GM23338 (cell line): ENCODE data around the gene EPHB2. TPM values are rescaled to one million over a fixed set of nuclear protein-coding genes. Genes with fewer than 3 reads are reported as not detected.

Experiments used
- ATAC-seq: fragments of 200-7000 bp; cut with Tn5 transposase; 3 replicates; pipeline ENCODE4 v1.9.1; 2020
- DNase-seq: peaks from one replicate; pipeline ENCODE4 v3.0.0-alpha.2; 2015; ENCODE audit warnings: low spot score
- H2AFZ ChIP-seq: fragments of 200-600 bp; sonication (generic); 2 replicates; pipeline ENCODE4 v1.8.0; 2016; ENCODE audit warnings: antibody characterized with exemption, mild to moderate bottlenecking, moderate library complexity
- H3F3A ChIP-seq: fragments of 200-600 bp; sonication (generic); replicated peaks from 2 replicates; pipeline ENCODE4 v1.8.0; 2017; ENCODE audit warnings: antibody characterized with exemption, mixed run types, low read depth
- H3K27ac ChIP-seq: fragments of 200-600 bp; sonication (generic); 2 replicates; pipeline ENCODE4 v1.6.1; 2016; ENCODE audit warnings: low read depth
- H3K27me3 ChIP-seq: fragments of 200-600 bp; sonication (generic); 2 replicates; pipeline ENCODE4 v1.8.0; 2016; ENCODE audit warnings: mild to moderate bottlenecking, mixed run types, moderate library complexity; ENCODE audit not compliant: insufficient read depth
- H3K36me3 ChIP-seq: fragments of 200-600 bp; sonication (generic); 2 replicates; pipeline ENCODE4 v1.8.0; 2016; ENCODE audit warnings: mild to moderate bottlenecking; ENCODE audit not compliant: insufficient read depth
- H3K4me1 ChIP-seq: fragments of 200-600 bp; sonication (generic); 2 replicates; pipeline ENCODE4 v1.8.0; 2016; ENCODE audit warnings: mild to moderate bottlenecking, moderate library complexity; ENCODE audit not compliant: insufficient read depth
- H3K4me2 ChIP-seq: fragments of 200-600 bp; sonication (generic); 2 replicates; pipeline ENCODE4 v1.7.1; 2017; ENCODE audit warnings: mixed run types
- H3K4me3 ChIP-seq: fragments of 200-600 bp; sonication (generic); 2 replicates; pipeline ENCODE4 v1.6.1; 2016; ENCODE audit warnings: mixed run types
- H3K79me2 ChIP-seq: fragments of 200-600 bp; sonication (generic); replicated peaks from 2 replicates; pipeline ENCODE4 v1.8.0; 2017; ENCODE audit warnings: mild to moderate bottlenecking; ENCODE audit not compliant: insufficient read depth
- H3K9me2 ChIP-seq: fragments of 200-600 bp; sonication (generic); 2 replicates; pipeline ENCODE4 v1.8.0; 2017; ENCODE audit not compliant: insufficient read depth
- H4K20me1 ChIP-seq: fragments of 200-600 bp; sonication (generic); replicated peaks from 2 replicates; pipeline ENCODE4 v1.8.0; 2017; ENCODE audit warnings: mild to moderate bottlenecking; ENCODE audit not compliant: insufficient read depth
- H3K27ac Mint-ChIP-seq: 2 replicates; pipeline ENCODE4 v1.8.0; 2020; ENCODE audit warnings: inconsistent platforms, mild to moderate bottlenecking, moderate library complexity, mixed read lengths
- H3K27me3 Mint-ChIP-seq: 3 replicates; pipeline ENCODE4 v1.8.0; 2022; ENCODE audit warnings: low read depth, mild to moderate bottlenecking, moderate library complexity, mixed read lengths, inconsistent platforms; ENCODE audit not compliant: insufficient read depth, poor library complexity
- H3K36me3 Mint-ChIP-seq: 3 replicates; pipeline ENCODE4 v1.8.0; 2021; ENCODE audit warnings: low read depth, mild to moderate bottlenecking, inconsistent platforms, moderate library complexity, mixed read lengths
- H3K4me1 Mint-ChIP-seq: 3 replicates; pipeline ENCODE4 v1.8.0; 2020; ENCODE audit warnings: mild to moderate bottlenecking, inconsistent platforms, mixed read lengths
- H3K4me3 Mint-ChIP-seq: 3 replicates; pipeline ENCODE4 v1.8.0; 2021; ENCODE audit warnings: moderate library complexity, mild to moderate bottlenecking, inconsistent platforms, mixed read lengths
- H3K9me3 Mint-ChIP-seq: 3 replicates; pipeline ENCODE4 v1.8.0; 2020; ENCODE audit warnings: moderate library complexity, mild to moderate bottlenecking, inconsistent platforms, mixed read lengths
- CREB1 ChIP-seq: fragments of 250-450 bp; sonication (Bioruptor Pico); IDR thresholded peaks from 2 replicates; pipeline ENCODE4 v1.5.0; 2020; ENCODE audit warnings: low read depth, mild to moderate bottlenecking, moderate library complexity
- CTCF ChIP-seq, 2 experiments: fragments of 200-600 bp in 1 of 2; sonication (generic) in 1 of 2; conservative IDR thresholded peaks; 2 replicates each; pipeline versions ENCODE4 v1.5.1 to v1.6.1; 2016 to 2017; ENCODE audit warnings: antibody characterized with exemption in 2 of 2, low read depth in 2 of 2, mild to moderate bottlenecking in 2 of 2, moderate library complexity in 1 of 2
- ETS1 ChIP-seq: IDR thresholded peaks from 2 replicates; pipeline ENCODE4 v1.6.1; 2016; ENCODE audit warnings: antibody characterized with exemption
- EZH2phosphoT487 ChIP-seq: fragments of 200-600 bp; sonication (generic); IDR thresholded peaks from one replicate; pipeline ENCODE4 v1.8.1; 2018; ENCODE audit warnings: antibody characterized with exemption; ENCODE audit not compliant: unreplicated experiment
- JUNB ChIP-seq: IDR thresholded peaks from one replicate; pipeline ENCODE4 v1.6.1; 2016; ENCODE audit warnings: antibody characterized with exemption; ENCODE audit not compliant: unreplicated experiment
- NANOG ChIP-seq: IDR thresholded peaks from 2 replicates; pipeline ENCODE4 v1.6.1; 2016; ENCODE audit warnings: antibody characterized with exemption, borderline replicate concordance
- REST ChIP-seq: IDR thresholded peaks from one replicate; pipeline ENCODE4 v1.6.1; 2018; ENCODE audit warnings: antibody characterized with exemption; ENCODE audit not compliant: unreplicated experiment
- STAT1 ChIP-seq: IDR thresholded peaks from one replicate; pipeline ENCODE4 v1.6.1; 2016; ENCODE audit warnings: antibody characterized with exemption; ENCODE audit not compliant: unreplicated experiment
- ZNF114 ChIP-seq: fragments of 250-450 bp; sonication (Bioruptor Pico); IDR thresholded peaks from 2 replicates; pipeline ENCODE4 v1.5.0; 2020; ENCODE audit warnings: mild to moderate bottlenecking, moderate library complexity
- ZNF331 ChIP-seq: fragments of 250-450 bp; sonication (Bioruptor Pico); IDR thresholded peaks from 2 replicates; pipeline ENCODE4 v1.5.0; 2020; ENCODE audit warnings: low read depth, mild to moderate bottlenecking, moderate library complexity
- ZNF462 ChIP-seq: fragments of 250-450 bp; sonication (Bioruptor Pico); IDR thresholded peaks from 2 replicates; pipeline ENCODE4 v1.5.0; 2020; ENCODE audit warnings: mild to moderate bottlenecking, moderate library complexity
- polyA plus RNA-seq: library from polyadenylated mRNA; unstranded; fragments of >200 nt; fragmentation: Nextera tagmentation; extraction: Ambion mirVana; gene quantifications from 2 replicates; pipeline ENCODE4 v1.2.1, GENCODE V29; 2016
- total RNA-seq: library from RNA; depleted of rRNA; stranded (reverse); fragments of >200 nt; shearing (Covaris generic); gene quantifications from 2 replicates; pipeline ENCODE4 v1.2.3, GENCODE V29; 2014

Gene EPHB2
- total and polyA plus RNA-seq, 2 experiments from 2014 or later = 4.1 to 20.1 TPM

- TF ChIP-seq JUNB (no peak), ZNF331 (CRISPR knock-in tag) (no peak), STAT1 (no peak), ETS1 (no peak), REST (no peak), ZNF114 (CRISPR knock-in tag) (no peak), NANOG (no peak)
Measured at GRCh38 chr1:22877980-22878379, 167.3 kb downstream of the EPHB2 start (continued).

GRCh38 chr1:22878626-22879025, 168.0 kb downstream of the EPHB2 start:
- Mint-ChIP-seq H3K4me1 (peaks cover 7% of the 10 kb centered on the region), H3K4me3 (no peak overlapping the region), H3K9me3 (no peaks in the 10 kb centered on the region), H3K27me3 (peaks cover 9% of the 10 kb centered on the region), H3K36me3 (no peaks in the 10 kb centered on the region), H3K27ac (no peak overlapping the region)
- Histone ChIP-seq H2AFZ (no peak overlapping the region), H3F3A (no peaks in the 10 kb centered on the region), H3K27ac (no peak overlapping the region), H3K4me1 (0 out of 2 replicates have a peak, but pooled peaks cover 2% of the 10 kb centered on the region), H3K4me3 (no peak overlapping the region), H3K9me2 (no peaks in the 10 kb centered on the region), H3K4me2 (no peak overlapping the region), H3K79me2 (no peaks in the 10 kb centered on the region), H4K20me1 (no peaks in the 10 kb centered on the region), H3K36me3 (no peaks in the 10 kb centered on the region), H3K27me3 (no peaks in the 10 kb centered on the region)
- no peak for DNase-seq
- no peak for ATAC-seq
- no peak for TF ChIP-seq EZH2phosphoT487
- no peak for TF ChIP-seq ZNF462 (CRISPR knock-in tag)
- no peak for TF ChIP-seq CTCF (conservative IDR thresholded peaks at IDR 0.05; ENCODE audit: low read depth in 2 of 2)
- no peak for TF ChIP-seq ZNF331 (CRISPR knock-in tag)
- no peak for TF ChIP-seq ZNF114 (CRISPR knock-in tag)
- TF ChIP-seq NANOG = no peak
- no peak for TF ChIP-seq ETS1
- no peak for TF ChIP-seq CREB1 (CRISPR knock-in tag)
- TF ChIP-seq JUNB = no peak
